Measurements from ENCODE around the gene PROSER2.

PROSER2 gene

DNA sequence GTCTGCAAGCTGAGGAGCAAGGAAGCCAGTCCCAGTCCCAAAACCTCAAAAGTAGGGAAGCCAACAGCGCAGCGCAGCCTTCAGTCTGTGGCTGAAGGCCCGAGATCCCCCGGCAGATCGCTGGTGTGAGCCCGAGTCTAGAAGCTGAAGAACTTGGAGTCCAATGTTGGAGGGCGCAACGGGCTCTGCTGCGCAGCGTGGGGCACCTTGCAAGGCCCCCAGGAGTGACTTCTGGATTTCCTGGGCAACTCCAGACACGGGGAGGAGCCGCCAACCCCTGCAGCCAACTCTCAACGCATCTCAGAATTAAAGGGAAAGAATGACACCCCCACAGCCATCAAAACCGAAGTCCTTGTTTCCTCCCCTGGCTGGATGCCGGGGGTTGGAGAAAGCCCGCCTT, 18.8 kb upstream of the PROSER2 start:
- DNase-seq (ENCODE audit: low spot score) = no peak

DNA sequence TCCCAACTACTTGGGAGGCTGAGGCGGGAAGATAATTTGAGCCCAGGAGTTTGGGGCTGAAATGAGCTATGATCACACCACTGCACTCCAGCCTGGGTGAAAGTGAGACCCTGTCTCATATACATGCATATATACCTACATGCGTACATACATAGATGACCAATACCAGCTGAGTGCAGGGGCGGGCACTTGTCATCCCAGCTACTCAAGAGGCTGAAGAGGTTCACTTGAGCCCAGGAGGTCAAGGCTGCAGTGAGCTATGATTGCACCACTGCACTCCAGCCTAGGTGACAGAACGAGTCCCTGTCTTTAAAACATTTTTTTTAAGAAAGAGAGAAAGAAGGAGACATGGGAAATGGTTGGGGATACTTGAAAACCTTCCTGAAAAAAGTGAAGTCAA, 17.4 kb upstream of the PROSER2 start:
- DNase-seq (ENCODE audit: low spot score) = no peak

DNA sequence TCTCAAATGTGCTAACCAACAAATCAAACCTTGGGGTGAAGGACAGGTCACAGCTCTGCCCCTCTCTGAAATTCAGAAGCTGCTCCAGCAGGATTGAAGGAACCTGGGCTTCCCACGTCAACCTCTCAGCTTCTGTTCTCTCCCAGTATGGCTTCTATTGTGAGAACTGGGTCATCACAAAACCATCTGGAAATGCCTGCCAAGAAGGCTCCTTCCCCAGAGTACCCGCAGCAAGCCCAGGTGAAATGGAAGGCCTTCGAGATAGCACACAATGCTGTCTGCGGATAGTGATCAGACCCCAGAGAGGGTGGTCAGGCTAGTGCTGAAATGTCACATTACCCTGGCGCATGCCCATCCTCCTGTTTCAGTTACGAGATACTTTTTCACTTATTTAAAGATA, 16.4 kb upstream of the PROSER2 start:
- DNase-seq (ENCODE audit: low spot score) = no peak

DNA sequence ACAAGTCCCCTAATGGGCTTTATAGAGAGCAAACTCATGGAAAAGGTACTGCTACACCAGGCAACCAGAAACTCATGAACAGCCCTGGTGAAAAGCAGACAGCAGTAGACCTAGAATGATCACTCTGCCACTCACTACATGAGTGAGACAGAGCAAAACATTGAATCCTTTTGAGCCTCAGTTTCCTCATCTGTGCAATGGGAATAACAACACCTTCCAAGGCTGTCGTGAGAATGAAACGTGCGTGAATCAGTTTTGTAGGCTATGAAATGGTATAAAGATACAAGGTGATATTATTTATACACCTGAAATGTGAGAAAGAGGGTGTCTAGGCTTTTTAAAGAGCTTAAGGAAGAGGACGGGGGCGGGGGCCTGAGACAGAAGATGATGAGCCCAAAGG, 14.3 kb upstream of the PROSER2 start:
- DNase-seq (ENCODE audit: low spot score) = no peak

DNA sequence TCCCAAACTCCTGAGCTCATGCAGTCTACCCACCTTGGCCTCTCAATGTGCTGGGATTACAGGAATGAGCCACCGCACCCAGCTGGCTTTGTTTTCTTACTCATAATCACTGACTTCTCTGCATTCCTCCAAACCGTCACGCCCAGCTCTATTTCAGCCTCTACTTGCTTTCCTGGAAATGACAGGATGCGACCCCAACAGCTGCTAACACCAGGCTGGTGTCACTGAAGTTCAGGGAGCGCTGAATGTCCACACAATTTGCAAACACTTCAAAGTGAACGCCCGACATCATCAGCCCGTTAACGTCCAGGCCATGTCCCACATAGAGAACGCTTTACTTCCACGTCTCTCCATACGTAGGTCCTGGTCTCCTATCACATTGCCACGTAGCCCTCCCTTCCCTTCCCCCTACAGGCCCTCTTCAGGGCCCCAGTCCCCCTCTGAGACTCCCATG, 12.8 kb upstream of the PROSER2 start:
- no peak for DNase-seq (ENCODE audit: low spot score)

DNA sequence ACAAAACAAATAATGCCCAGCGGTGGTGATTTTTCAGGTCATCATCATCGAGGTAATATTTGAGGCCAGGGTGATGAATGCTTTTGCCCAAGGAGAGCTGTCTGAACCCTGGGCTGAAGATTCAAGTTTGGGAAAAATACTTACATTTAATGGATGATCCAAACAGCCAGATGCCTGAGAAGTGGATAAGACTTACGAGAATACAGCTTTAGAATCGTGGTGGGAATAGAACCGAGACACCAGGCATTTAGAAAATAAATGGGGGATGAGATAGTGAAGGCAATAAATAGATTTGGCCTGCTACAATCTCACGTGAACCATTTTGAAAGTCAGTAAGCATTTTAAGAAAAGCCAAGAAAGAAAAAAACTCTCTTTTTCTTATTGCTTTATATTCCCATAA, 12.2 kb upstream of the PROSER2 start:
- DNase-seq (ENCODE audit: low spot score) = no peak

DNA sequence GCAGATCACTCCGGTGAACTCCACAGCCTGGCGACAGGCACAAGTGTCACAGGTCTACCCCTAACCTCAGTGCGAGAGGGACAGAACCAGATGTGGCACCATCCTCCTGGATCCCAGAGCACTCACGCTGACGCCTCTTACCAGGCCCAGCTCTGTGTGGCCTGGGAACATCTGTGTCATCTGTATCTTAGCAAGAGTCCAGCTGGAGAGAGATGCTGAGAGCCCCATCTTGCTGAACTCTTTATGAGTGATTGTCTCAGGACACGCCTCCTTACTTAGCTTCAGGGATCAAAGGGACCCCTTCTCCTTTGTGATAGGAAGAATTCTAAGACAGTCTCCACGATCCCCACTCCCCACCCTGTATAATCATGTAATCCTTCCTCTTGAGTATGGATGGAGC, 10.0 kb upstream of the PROSER2 start:
- no peak for DNase-seq (ENCODE audit: low spot score)

DNA sequence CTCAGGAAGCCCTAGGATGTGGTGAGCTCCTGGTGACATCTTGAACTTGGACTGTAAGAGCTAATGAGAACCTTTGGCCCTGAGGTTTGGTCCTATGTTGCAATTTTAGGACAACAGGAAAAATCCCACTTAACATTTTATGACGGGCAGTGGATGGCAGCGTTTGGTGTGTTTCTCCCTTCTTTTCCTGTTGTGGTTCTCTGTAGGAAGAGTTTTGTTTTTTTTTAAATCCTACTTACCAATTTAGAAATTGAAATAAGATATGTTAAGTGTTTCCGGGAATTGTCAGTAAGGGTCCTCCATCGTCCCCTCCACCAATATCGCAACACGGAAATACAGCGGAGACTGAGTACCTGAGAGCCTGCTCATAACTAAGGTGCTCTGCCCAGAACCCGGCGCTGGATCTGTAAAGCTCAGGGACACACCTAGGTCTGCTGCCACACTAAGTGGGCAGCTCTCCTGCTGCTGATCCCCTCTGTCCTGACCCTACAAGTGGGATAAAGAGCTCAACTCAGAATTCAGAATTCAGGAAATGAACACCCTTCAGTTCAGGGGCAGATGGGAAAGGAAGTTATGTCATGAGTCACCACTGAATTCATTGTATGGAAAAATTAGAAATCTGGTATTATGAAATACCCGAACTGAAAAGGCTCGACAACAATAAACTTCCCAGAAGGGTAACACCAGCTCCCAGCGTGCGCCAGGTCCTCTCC, 9.1 kb upstream of the PROSER2 start:
- DNase-seq (ENCODE audit: low spot score) = no peak

DNA sequence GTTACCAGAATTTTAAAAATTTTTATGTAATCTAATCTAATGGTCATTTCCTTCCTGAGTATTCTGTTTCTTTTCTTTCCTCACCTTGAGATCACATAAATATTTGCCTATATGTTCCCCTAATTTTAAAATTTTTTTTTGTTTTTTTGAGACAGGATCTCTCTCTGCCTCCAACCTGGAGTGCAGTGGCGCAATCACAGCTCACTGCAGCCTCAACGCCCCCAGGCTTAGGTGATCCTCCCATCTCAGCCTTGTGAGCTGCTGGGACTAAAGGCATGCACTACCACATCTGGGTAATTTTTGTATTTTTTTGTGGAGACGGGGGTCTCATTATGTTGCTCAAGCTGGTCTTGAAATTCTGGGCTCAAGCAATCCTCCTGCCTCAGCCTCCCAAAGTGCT, 4.1 kb upstream of the PROSER2 start:
- no peak for DNase-seq (ENCODE audit: low spot score)

DNA sequence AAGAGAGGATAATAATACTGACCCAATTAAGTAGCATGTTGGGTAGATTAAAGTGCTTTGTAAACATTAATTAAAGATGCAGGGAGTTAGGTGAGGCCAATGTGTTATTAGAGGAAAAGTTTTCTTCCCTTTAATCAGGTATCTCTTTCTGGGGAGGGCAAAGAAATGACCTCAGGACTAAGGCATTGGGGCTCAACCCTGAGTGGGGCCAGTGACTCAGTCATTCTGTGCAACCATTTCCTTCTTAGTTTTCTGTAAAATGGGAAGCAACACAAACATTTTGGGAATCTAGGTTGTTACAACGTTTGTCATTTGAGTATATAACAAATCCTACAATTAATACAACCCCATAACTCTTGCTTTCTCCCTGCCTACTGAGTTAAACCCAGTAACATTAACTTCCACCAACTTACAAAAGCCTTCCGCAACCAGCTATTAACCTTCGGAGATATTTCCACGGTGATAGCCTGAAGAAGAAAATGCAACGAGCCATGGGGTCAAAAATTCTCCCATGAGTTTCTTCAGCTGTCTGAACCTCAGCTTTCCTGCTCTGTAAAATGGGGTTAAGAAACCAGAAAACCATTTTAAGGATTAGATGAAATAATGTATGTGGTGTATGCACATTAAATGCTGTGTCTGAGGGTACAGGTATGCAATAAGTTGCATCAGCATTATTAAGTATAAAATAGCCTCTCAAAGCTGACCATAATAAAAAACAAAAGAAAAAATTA, 965 bp upstream of the PROSER2 start:
- no peak for DNase-seq (ENCODE audit: low spot score)

DNA sequence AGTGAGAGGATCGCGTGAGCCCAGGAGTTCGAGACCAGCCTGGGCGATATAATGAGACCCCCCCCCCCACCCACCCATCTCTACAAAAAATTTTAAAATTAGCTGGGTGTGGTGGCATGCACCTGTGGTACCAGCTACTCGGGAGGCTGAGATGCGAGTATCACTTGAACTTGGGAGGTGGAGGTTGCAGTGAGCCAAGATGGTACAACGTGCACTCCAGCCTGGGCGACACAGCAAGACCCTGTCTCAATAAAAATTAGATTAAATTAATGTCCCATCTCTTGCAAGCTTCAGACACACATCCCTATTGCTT, 391 bp upstream of the PROSER2 start:
- DNase-seq (ENCODE audit: low spot score) = no peak

DNA sequence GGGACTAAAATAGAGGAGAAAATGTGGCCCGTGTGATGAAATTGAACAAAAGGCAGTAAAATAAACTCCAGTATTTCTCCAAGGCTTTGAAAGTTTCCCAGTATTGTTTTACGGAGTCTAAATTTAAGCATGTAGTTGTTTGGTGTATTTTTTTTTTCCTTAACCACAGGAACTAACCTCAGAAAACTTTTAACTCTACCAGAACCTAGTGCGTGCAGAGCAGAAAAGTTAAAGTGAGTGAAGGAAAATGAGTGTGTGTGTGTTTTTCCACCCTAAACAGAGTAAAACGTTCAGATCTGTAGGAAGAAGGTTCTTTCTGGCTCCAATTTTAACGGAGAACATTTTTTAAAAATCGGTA, 812 bp downstream of the PROSER2 start:
- DNase-seq (ENCODE audit: low spot score) = no peak

DNA sequence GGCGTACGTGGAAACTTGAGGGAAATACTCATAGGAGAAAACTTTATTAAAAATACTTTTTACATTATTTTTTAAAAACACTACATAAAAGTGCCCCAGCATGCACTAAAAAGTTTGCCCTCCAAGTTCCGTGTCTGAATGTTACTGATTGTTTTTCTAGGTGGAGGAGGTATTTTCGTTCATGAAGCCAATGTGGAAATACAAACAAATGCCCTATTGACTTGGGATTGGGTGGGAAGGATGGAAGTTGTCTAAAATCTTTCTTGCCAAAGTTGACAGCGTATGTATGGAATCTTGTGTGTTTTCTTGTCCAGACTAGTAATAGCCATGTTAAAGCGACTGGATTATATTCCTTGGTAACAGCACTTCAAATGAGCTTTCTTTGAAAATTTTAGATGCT, 1.2 kb downstream of the PROSER2 start:
- peak; percentile 42 for DNase-seq (ENCODE audit: low spot score)

DNA sequence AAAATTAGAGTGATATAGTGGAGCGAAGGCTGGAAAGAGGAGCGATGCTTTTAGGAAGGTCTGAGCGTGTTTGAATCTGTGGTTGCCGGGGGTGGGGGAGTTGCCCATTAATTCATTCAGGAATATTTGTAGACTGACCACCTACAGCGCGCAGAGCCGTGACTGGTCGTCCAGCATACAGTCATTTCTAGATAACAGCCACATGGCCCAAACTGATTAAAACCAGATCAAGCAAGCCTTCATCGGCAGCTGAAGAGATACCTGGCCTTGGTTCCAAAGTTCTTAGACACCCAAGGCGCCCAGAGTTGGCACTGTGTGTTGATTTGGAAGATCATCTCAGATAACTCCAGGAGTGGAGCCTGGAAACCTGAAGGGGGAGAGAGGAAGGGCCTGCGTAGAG, 1.7 kb downstream of the PROSER2 start:
- DNase-seq (ENCODE audit: low spot score) = no peak

DNA sequence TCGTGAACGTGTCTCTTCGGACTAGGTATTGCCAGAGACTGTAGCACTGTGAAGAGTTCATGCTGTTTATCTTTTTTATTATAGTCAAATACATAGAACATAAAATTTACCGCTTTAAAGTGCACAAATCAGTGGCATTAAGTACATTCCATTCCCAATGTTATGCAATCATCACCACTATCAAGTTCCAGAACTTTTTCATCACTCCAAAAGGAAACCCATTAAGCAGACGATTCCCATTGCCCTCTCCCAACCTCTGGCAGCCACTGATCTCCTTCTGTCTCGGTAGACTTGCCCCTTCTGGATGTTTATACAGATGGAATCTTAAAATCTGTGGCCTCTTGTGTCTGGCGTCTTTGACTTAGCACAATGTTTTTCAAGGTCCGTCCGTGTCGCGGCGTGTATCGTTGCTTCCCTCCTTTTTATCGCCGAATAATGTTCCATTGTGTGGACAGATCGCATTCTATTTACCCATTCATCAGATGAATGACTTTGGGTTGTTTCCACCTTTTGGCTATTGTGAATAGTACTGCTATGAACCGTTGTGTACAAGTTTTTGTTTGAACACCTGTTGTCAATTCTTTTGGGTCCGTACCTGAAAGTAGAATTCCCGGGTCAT, 2.7 kb downstream of the PROSER2 start:
- DNase-seq (ENCODE audit: low spot score) = no peak

DNA sequence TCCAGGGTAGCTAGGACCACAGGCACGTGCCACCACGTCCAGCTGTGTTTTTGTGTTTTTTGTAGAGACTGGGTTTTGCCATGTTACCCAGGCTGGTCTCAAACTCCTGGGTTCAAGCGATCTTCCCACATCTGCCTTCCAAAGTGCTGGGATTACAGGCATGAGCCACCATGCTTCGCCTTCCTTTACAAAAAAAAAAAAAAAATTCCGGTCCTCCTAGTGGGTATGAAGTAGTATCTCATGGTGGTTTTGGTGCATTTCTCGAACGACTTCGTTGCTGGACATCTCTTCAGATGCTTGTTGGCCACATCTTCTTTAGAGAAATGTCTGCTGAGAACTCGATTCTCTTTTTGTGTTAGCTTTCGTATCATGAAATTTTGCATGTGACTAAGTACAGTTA, 3.9 kb downstream of the PROSER2 start:
- no peak for DNase-seq (ENCODE audit: low spot score)

DNA sequence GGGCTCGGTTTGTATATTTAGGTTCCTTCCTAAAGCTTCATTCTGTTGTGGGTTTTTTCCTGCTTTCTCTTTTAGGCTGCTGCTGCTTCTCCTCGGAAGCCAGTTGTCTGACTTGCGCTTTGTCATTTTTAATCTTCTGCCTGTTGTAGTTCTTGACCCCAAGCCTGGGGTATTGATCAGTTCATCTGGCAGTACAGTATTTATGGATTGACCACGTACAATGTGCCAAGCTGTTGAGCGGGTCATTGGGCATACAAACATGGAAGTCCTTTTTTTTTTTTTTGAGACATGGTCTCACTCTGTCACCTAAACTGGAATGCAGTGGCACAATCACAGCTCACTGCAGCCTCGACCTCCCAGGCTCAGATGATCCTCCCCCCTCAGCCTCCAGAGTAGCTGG, 4.3 kb downstream of the PROSER2 start:
- DNase-seq (ENCODE audit: low spot score) = no peak

DNA sequence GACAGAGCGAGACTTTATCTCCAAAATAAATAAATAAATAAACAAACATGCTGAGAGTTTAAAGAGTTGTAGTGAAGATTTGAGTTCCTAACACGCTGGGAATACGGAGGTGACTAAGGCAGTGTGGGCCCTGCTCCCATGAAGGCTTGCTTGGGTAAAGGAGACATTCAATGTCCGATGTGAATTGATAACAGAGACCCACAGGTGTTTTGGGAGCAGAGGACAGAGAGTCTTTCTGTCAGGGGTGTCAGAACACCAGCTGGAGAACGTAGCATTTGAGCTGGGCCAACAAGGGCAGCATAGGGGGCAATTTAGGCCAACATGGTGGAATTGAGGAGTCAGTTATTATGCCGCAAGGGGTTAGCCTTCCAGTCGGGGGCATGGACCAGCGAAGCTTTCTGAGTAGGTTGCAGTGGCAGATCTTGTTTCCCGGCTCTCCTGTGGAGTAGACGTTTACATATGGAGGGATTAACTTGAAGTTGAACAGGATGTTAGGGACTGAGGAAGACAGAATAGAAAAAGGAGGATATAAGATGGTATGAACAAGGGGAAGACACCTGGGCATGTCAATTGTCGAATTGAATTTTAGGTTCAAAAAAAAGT, 5.6 kb downstream of the PROSER2 start:
- DNase-seq (ENCODE audit: low spot score) = no peak

DNA sequence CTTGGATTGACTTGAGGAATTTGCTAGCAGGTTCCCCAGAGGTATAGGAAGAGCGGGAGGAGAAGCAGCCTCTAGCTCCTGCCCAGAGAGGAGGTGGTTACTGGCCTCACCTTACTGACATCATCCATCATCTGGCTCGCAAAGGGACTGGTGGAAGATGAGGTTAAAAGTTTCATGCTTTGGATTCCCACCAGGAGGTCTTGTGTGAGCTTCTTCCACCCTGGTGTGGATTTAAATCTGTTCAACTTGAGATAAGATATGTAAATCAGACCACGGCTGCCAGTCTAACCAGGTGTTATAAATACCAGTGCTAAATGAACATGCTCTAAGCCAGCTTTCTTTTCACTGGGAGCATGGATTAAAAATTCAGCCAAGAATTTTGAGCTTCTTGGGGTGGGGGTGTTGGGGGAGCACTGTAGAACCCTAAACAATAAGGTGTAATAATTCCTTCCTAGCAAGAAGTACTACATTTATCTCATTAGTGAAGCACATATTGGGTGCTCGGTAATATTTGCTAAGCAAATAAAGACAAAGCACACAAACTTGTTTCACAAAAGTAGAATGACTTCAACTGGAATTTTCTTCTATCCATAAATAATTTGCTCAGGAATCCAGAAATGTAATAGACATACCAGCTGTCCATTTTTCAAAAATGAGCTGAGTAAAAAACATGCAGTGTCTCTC, 7.8 kb downstream of the PROSER2 start:
- no peak for DNase-seq (ENCODE audit: low spot score)

DNA sequence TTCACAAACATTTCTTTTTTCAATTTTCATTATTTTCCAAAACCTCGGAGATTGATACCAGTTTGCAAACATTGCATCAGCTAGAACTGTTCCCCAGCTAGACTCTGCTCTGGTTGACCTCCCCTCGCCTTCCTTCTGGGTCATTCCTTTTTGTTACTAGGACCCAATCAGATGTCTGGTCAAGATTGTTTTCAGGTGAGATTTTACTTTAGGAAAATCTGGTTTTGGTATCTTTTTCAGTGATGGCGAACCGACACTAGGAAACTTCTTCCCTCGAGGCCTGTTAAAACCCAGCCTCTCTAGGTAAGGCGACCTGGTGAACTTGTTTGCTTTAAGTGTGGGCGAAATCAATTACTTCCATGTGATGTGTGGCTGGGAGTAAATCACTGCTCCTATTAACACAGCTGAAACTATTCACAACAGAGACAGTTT, 8.4 kb downstream of the PROSER2 start:
- no peak for DNase-seq (ENCODE audit: low spot score)

DNA sequence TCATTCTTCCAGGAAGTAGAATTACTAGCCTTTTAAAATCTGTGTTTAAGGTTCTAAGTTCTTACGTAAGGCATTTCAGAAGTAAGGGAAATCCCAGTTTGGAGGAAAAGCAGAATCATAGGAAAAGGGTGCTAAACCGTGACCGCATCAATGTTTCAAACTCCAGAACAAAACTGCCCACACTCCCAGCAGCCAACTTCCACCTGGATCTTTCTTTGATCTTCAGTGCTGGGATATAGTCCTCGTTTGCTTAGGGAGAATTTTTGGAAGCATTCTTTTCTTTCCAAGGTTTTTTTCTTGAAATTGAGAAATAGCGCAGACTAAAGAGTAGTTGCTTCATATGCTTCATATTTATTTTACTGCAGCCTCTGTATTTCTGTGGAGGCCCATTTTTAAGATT, 8.9 kb downstream of the PROSER2 start:
- no peak for DNase-seq (ENCODE audit: low spot score)

DNA sequence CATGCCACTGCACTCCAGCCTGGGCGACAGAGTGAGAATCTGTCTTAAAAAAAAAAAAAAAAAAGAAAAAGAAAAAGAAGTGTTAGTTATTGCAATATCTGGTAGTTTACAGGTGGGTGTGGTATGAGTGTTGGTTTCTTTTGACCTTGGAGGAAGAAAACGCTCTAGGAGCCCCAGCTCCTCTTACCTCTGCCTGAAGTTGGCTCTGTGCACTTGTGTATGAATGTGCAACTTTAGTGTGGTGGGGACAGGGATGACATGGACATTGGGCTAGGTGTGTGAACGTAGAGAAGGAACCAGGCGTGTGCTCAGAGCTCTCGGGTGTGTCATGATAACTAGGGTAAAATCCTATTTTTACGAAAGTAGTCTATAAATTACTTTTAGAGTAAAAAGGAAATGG, 11.9 kb downstream of the PROSER2 start:
- no peak for DNase-seq (ENCODE audit: low spot score)

DNA sequence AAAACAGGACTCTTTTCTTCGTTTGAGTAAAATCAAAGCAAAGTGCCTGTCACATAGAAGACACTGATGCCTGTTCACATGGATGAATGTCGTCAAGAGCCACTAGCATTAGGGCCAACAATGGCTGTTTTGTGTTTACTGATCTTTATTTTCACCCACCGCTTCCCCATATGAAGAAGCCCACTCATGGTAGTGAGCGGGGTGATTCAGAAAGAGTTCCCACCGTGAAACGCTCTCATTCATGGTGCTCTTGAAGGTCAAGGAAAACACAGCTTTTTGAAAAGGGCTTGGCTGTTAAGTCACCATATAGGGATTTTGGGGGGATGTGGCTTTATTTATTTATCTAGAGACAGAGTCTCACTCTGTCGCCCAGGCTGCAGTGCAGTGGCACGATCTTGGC, 12.5 kb downstream of the PROSER2 start:
- DNase-seq (ENCODE audit: low spot score) = peak; percentile 32

All from COLO829 (cell line).